T-helper 2 cell (primary cell): ENCODE data around the gene COX7A2L.
"Not testable (repeated sequence)": the region's sequence is repeated elsewhere in the genome, so short reads cannot be mapped to it uniquely, and the experiment has no call there.

Experiments
- DNase-seq, 5 experiments: peaks; one replicate each; pipeline versions ENCODE4 v3.0.0 to v3.0.0-alpha.2; 2012 to 2022

The COX7A2L gene

GRCh38 chr2:42367835-42368234 lies 6.8 kb upstream of the COX7A2L start:
- no peak for DNase-seq

DNA sequence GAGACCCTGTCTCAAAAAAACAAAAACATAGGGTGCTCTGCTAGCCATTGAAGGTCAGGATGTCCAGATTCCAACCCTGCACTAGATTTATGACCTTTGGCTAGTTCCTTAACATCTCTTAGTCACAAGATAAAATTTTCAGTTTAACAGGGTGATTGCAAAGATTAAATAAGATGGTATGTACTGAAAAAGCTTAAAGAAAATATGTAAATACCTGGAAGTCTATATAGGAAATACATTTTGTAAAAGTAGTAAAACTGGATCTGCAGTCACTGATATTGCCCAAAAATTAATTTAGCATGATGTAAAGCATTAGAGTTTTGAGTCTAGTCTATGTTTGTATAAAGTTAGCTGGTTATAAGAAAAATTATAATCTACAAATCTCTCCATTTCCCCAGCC lies 5.4 kb upstream of the COX7A2L start:
- no peak for DNase-seq

DNA sequence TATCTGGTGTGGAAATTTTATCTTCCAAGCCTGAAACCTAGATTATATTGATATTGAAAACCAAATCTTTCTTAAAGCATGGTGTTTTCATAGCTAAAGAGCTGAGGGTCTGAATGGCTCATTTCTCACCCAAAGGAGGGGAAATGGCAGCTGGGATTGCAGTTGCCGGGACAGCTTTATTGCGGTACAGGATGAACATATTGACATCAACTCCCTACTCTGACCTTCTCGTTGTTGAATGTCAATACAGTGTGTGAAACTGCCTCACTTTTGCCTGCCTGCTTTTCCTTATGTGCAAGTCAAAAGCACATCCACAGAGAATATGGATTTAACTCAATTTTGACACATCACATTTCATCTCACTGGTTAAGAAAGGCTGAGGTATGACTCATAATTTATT lies 3.6 kb upstream of the COX7A2L start:
- no peak for DNase-seq

GRCh38 chr2:42363413-42363812 lies 2.4 kb upstream of the COX7A2L start:
- DNase-seq, result no peak

- no peak for DNase-seq
Measured at GRCh38 chr2:42361728-42362283, 789 bp upstream of the COX7A2L start.

GRCh38 chr2:42360493-42360889 lies 526 bp downstream of the COX7A2L start:
- no peak for DNase-seq

- DNase-seq, result peak in 2 of 5 experiments; percentile 11 to 52
Measured at GRCh38 chr2:42359965-42360483, 993 bp downstream of the COX7A2L start.

DNA sequence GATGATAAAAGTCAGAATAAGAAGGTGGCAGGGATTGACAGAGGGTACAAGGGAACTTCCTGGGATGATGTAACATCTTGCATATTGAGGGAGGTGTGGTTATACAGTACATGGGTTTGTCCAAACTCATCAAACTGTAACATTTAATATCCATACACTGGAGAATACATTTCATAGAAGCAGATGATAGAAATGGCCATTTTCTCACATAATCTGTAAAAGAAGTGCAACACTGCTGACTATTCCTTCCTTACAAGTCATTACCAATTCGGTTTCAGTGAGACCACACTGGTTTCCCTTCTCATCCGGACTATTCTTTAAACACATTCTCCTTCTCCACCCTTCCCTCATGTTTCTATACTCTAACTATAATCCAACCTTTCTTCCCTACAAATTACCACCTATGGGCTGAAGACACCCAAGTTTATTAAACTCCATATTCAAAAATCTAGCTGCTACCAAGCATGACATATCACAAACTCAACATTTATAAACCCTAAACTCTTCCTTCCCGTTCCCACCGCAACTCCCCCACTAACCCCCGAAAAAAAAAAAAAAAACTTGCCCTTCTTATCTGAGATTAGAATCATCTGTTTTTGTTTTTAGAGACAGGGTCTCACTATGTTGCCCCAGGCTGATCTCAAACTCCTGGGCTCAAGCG lies 1.6 kb downstream of the COX7A2L start:
- DNase-seq, result peak in 2 of 5 experiments; percentile 13 to 50

- DNase-seq, result peak in 1 of 5 experiments; percentile 9
Measured at GRCh38 chr2:42353792-42354429, 7.1 kb downstream of the COX7A2L start.

DNA sequence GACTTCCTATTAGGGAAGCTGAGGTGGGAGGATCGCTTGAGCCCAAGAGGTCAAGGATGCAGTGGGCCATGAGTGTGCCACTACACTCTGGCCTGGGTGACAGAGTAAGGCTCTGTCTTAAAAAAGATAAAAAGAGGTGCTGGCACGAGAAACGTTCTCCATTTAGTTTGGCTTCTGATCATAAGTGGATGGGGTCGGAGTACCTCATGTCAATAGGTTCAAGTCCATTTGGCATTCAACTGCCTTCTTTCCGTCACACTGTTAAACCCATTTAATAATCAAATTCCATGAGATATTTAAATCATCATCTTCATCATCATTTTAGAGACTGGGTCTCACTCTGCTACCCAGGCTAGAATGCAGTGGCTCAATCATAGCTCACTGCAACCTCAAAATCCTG lies 9.2 kb downstream of the COX7A2L start:
- no peak for DNase-seq

GRCh38 chr2:42350434-42351063 lies 10.5 kb downstream of the COX7A2L start:
- no peak for DNase-seq

- DNase-seq, result no peak
Measured at GRCh38 chr2:42348113-42348805, 12.8 kb downstream of the COX7A2L start.

DNA sequence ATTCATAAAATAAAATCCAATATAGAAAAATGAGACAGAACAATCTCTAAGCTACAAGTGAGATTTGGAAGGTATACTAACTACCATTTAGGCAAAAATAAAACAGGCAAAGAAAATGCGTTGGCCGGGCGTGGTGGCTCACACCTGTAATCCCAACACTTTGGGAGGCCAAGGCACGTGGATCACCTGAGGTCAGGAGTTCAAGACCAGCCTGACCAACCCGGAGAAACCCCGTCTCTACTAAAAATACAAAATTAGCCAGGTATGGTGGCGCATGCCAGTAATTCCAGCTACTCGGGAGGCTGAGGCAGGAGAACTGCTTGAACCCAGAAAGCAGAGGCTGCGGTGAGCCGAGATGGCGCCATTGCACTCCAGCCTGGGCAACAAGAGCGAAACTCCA lies 13.5 kb downstream of the COX7A2L start:
- not testable (repeated sequence) for DNase-seq

DNA sequence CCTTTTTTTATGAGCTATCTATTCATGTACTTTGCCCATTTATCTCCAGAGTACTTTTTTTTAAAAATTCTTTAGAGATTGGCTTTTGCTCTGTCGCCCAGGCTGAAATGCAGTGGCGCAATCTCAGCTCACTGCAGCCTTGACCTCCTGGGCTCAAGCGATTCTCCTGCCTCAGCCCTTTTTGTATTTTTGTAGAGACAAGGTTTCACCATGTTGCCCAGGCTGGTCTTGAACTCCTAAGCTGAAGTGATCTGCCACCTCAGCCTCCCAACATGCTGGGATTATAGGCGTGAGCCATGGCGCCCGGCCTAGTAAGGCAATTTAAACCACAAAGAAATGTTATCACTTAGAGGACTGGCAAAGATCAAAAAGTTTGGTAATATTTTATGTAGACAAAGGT lies 14.2 kb downstream of the COX7A2L start:
- DNase-seq, result not testable (repeated sequence)

DNA sequence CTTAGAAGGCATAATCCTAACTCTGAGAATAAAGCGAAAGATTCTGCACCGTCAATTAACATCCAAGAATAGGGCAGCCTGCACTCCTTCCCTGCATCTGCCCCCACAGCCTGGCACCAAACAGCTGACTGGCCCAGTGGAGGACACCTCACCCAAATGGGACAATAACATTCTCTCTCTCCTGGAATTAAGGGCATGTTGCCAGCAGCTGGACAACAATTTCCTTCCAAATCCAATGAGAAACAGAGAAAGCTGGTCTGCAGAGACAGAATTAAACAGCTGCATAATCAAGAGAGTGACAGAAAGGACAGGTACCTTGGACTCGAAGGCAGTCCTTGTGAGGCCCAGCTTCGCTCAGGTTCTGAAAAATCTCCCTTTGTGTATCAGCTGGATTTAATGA lies 15.0 kb downstream of the COX7A2L start:
- DNase-seq, result no peak

DNA sequence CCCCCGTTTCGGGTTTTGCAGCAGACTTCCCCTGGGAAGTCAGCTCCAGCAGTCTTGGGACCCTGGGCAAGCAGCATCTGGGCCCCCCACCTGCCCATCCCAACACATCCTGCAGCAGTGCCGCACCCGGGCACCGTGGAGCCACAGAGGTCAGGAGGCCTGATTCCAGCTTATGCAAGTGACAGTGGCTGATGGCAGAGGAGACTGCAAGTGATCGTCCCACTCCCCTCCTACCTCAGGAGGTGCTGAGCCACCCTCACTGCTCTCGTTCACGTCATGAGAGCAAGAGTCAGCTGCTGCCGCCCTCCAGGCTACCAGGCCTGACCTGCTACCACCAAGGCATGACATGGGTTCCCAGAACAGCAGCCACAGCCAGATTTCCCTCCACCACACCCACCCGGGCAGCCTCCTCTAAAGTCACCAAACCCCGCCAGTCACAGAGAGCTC lies 18.2 kb downstream of the COX7A2L start:
- DNase-seq, result no peak

DNA sequence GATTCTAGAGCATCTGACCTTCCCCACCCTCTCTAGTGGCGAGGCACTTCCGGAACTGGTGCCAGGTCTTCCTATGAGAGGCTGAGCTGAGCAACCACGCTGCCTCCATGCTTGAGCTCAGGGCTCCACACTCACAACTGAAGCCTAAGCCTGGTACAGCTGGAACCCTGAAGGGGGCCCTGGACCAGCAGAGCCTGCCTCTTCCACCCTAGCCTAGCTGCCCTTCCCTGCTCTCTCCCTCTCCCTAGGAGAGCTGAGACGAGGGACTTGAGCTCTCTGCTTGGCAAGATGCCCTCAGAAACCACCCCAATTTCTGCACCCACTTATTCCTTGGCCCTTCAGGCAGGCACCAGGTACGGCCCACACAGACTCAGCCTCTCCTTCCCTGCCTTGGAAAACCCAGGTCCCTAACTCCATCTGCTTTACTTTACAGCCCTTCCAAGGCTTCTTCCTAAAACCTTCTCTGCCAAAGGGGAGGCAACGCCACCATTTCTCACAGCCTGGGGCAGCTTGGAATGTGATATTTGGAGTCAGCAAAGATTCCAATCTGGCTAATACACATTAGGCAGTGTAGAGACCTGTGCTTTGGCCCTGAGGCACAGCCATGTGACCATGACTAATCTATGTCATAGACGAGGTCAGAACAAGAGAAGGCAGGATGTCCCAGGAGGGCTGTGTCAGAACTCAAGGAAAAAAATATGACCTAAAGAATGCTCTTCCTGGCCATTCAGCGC lies 18.8 kb downstream of the COX7A2L start:
- DNase-seq, result no peak

GRCh38 chr2:42340938-42341636 lies 19.9 kb downstream of the COX7A2L start:
- no peak for DNase-seq

DNA sequence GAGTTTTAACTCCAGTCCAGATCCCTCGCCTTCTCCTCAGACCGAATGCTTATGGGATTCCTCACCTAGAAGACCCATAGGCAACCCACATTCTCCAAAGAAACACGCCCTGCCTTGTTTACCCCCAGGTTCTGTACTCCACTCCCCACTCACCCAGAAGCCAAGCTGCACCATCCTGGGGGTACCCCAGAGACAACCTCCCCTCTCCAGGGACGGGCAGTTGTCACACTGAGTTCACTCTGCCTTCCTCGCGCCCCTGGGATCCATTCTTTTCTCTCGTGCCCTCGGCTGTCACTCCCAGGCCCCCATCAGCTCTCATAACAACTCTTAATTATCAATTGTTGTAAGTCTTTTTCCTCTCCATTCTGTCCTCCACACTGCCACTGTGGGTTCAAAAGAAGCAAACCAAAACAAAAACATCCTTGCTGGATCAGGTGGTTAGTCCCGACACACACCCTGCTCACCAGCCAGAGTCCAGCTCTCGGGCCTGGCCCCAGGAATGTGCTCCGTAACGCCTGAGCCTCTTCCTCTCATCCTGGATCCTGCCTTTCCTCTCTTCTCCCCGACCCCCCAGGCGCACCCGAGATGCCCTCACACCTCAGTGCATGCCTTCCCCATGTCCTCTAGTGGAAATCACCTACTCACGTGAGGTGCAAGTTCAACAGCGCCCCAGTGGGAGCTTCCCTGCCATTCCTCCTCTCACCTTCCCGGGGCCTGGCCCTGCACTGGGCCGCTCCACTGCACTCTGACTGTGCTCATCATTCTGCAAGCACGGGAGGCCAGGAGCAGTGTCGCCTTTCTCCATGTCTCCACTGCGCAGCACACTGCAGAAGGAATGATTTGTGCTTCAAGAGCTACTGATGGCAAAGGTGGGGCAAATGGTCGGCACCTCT lies 20.7 kb downstream of the COX7A2L start:
- DNase-seq, result no peak

GRCh38 chr2:42339191-42339912 lies 21.7 kb downstream of the COX7A2L start:
- no peak for DNase-seq
